PFSK-1 (cell line): Measurements from ENCODE around the gene PODXL2.

ENCODE experiments used
- POLR2AphosphoS5 ChIP-seq: IDR thresholded peaks from 2 replicates; pipeline ENCODE4 v1.6.1; 2012; ENCODE audit warnings: low read depth, mild to moderate bottlenecking, control low read depth, low read length, moderate library complexity
- SIN3A ChIP-seq: IDR thresholded peaks from 2 replicates; pipeline ENCODE4 v1.6.1; 2012; ENCODE audit warnings: mild to moderate bottlenecking, low read length, moderate library complexity, borderline replicate concordance; ENCODE audit not compliant: insufficient read depth
- TAF1 ChIP-seq: IDR thresholded peaks from 2 replicates; pipeline ENCODE4 v1.6.1; 2012; ENCODE audit warnings: low read length, control low read depth, borderline replicate concordance; ENCODE audit not compliant: insufficient read depth
- TF ChIP-seq, protein P1 (sequence below), 2 experiments: IDR thresholded peaks; 2 replicates each; pipeline versions ENCODE4 v1.6.1 to v1.8.0; 2011 to 2012; ENCODE audit warnings: low read depth in 2 of 2, low read length in 2 of 2, control low read depth in 1 of 2, inconsistent platforms in 1 of 2, mild to moderate bottlenecking in 1 of 2, moderate library complexity in 1 of 2; ENCODE audit not compliant: insufficient read depth in 1 of 2

DNA sequence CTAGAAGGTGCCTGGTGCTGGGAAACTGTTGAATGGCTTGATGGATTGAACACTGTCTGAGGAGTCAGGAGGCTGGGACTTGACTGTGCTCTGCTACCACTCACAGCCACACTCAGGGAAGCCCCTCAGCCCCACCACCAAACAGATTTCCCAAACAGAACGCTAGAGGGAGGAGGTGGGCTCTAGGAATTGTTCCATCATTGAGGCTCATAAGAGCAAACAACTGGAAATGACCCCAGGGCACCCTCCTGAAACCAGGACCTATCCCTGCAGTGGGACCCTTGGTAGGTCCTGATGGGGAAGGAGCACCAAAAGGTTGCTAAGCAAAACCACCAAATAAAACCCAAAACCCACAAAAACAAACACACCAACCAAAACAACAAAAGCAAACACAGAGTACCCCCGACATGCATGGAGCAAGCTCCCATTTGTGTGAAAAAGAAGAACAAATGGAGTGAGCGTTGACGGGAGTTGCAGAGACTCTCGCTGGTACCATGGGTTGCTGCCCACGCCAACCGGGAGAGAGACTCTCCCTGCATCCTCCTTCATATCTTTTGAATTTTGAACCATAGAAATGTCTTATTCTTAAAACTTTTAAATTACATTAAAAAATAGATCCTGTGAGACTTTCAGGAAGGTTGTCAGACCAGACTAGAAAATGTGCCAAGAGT lies 89.4 kb downstream of the PODXL2 start:
- TF ChIP-seq POLR2AphosphoS5 (no peak), TAF1 (no peak), SIN3A (no peak)
- TF ChIP-seq, protein P1, sequence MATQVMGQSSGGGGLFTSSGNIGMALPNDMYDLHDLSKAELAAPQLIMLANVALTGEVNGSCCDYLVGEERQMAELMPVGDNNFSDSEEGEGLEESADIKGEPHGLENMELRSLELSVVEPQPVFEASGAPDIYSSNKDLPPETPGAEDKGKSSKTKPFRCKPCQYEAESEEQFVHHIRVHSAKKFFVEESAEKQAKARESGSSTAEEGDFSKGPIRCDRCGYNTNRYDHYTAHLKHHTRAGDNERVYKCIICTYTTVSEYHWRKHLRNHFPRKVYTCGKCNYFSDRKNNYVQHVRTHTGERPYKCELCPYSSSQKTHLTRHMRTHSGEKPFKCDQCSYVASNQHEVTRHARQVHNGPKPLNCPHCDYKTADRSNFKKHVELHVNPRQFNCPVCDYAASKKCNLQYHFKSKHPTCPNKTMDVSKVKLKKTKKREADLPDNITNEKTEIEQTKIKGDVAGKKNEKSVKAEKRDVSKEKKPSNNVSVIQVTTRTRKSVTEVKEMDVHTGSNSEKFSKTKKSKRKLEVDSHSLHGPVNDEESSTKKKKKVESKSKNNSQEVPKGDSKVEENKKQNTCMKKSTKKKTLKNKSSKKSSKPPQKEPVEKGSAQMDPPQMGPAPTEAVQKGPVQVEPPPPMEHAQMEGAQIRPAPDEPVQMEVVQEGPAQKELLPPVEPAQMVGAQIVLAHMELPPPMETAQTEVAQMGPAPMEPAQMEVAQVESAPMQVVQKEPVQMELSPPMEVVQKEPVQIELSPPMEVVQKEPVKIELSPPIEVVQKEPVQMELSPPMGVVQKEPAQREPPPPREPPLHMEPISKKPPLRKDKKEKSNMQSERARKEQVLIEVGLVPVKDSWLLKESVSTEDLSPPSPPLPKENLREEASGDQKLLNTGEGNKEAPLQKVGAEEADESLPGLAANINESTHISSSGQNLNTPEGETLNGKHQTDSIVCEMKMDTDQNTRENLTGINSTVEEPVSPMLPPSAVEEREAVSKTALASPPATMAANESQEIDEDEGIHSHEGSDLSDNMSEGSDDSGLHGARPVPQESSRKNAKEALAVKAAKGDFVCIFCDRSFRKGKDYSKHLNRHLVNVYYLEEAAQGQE (IDR thresholded peaks at IDR 0.05; ENCODE audit: insufficient read depth in 1 of 2, low read depth in 2 of 2, low read length in 2 of 2), result no peak
